A549 treated with dexamethasone at 1 μM for 4 hours (cell line): ENCODE data around the gene RAB27B. TPM values are rescaled to one million over a fixed set of nuclear protein-coding genes. Genes with fewer than 3 reads are reported as not detected.

Experiments
- total RNA-seq: library from RNA; stranded (reverse); fragments of 200-300 nt; extraction: Qiagen RNA extraction; gene quantifications from 5 replicates; pipeline ENCODE4 v1.2.3, GENCODE V29; 2022

RAB27B gene, protein sequence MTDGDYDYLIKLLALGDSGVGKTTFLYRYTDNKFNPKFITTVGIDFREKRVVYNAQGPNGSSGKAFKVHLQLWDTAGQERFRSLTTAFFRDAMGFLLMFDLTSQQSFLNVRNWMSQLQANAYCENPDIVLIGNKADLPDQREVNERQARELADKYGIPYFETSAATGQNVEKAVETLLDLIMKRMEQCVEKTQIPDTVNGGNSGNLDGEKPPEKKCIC
- total RNA-seq, result 11.1 to 16.8 TPM (median 15.3 TPM) in 5 replicates

DNA sequence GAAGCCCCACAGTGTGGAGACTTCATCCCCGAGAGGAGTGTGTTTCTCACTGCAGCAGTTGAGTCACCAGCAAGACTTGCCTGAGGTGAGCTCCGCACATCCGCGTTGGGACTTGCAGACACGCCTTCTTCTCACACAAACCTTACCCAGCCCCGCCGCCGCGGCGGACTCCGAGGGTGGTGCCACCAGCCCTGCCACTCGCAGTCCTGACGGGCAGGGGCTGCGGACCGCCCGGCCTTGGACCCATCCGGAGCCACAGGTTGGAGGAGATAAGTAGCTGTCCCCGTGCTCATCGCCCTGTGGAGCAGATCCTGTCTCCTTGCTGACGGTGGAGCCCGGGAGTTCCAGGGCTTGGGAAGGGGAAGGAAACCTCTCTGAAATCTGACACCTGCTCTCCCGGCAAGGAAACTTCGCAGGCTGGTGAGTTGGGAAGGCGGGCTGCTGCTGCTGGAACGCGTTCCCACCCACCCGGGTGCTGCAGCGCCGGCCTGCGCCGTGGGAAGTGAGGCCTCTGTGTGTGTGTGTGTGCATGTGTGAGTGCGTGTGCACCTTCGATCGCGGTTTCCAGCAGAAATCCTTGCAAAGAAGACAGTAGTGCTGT is at the start of gene RAB27B:
RAB27B (plus strand) TSS at position 197 of the 601 bp plus-strand sequence. CDS start 49,109 bp downstream, outside the sequence.

Other genes with a start within 250 kb of the RAB27B start
- gene DYNAP, start 237.2 kb upstream of the RAB27B start, total RNA-seq, result not detected in 5 replicates
- gene CCDC68, start 131.0 kb downstream of the RAB27B start, total RNA-seq, result 4.1 to 5.8 TPM (median 4.4 TPM) in 5 replicates